SK-N-MC (cell line): ENCODE measurements around the gene SLC5A2.
"Not testable (repeated sequence)": the region's sequence is repeated elsewhere in the genome, so short reads cannot be mapped to it uniquely, and the experiment has no call there.

Source experiments
- DNase-seq: peaks from one replicate; pipeline ENCODE4 v3.0.0-alpha.2; 2011; ENCODE audit warnings: low read depth, low spot score
- H3K27ac ChIP-seq: fragments of 200-600 bp; sonication (generic); 2 replicates; pipeline ENCODE4 v1.5.1; 2016; ENCODE audit warnings: mixed run types
- H3K36me3 ChIP-seq: fragments of 200-600 bp; sonication (generic); 2 replicates; pipeline ENCODE4 v1.6.1; 2017; ENCODE audit warnings: antibody characterized with exemption, low read length, mixed read lengths; ENCODE audit not compliant: insufficient read depth
- H3K4me3 ChIP-seq: fragments of 200-600 bp; sonication (generic); 2 replicates; pipeline ENCODE4 v1.5.1; 2016
- H3K9ac ChIP-seq: fragments of 200-600 bp; sonication (generic); 2 replicates; pipeline ENCODE4 v1.8.0; 2017; ENCODE audit warnings: mixed run types, mixed read lengths; ENCODE audit not compliant: insufficient read length
- H3K9me3 ChIP-seq: fragments of 200-600 bp; sonication (generic); 2 replicates; pipeline ENCODE4 v1.6.1; 2017; ENCODE audit warnings: low read depth, mild to moderate bottlenecking, antibody characterized with exemption, low read length, moderate library complexity, mixed read lengths
- EZH2 ChIP-seq: fragments of 200-600 bp; sonication (generic); IDR thresholded peaks from one replicate; pipeline ENCODE4 v1.6.1; 2017; ENCODE audit warnings: antibody characterized with exemption
- FOXP2 ChIP-seq: optimal IDR thresholded peaks from 2 replicates; pipeline ENCODE3; 2011; ENCODE audit warnings: mild to moderate bottlenecking, moderate library complexity; ENCODE audit not compliant: insufficient read depth; ENCODE audit errors: extremely low read length, control extremely low read depth
- POLR2AphosphoS5 ChIP-seq: IDR thresholded peaks from 2 replicates; pipeline ENCODE4 v1.6.1; 2012; ENCODE audit warnings: mild to moderate bottlenecking, low read depth, low read length, borderline replicate concordance

SLC5A2 gene

GRCh38 chr16:31536804-31537361, 54.0 kb downstream of the SLC5A2 start:
- Histone ChIP-seq H3K36me3 (no peaks in the 10 kb centered on the region), H3K4me3 (no peak overlapping the region), H3K27ac (no peak overlapping the region), H3K9ac (no peak overlapping the region), H3K9me3 (no peaks in the 10 kb centered on the region)
- TF ChIP-seq EZH2, result no peak
- no peak for TF ChIP-seq FOXP2
- no peak for TF ChIP-seq POLR2AphosphoS5
- no peak for DNase-seq

- no peak for TF ChIP-seq POLR2AphosphoS5
- TF ChIP-seq FOXP2, result no peak
- no peak for TF ChIP-seq EZH2
- Histone ChIP-seq H3K27ac (no peak overlapping the region), H3K36me3 (no peaks in the 10 kb centered on the region), H3K9ac (no peak overlapping the region), H3K4me3 (no peak overlapping the region), H3K9me3 (no peaks in the 10 kb centered on the region)
- no peak for DNase-seq
Observed at GRCh38 chr16:31537362-31538242, 54.7 kb downstream of the SLC5A2 start.

GRCh38 chr16:31538243-31538598, 55.3 kb downstream of the SLC5A2 start:
- not testable (repeated sequence) for H3K9me3 ChIP-seq, DNase-seq, H3K27ac ChIP-seq, H3K36me3 ChIP-seq, H3K4me3 ChIP-seq, H3K9ac ChIP-seq

GRCh38 chr16:31539762-31540161, 56.8 kb downstream of the SLC5A2 start:
- H3K4me3 ChIP-seq, H3K27ac ChIP-seq, H3K9ac ChIP-seq, H3K9me3 ChIP-seq, DNase-seq, H3K36me3 ChIP-seq: not testable (repeated sequence)
